Psoas muscle (tissue), 8 donors: ENCODE data around the gene TLR10. TPM values are rescaled to one million over a fixed set of nuclear protein-coding genes. Genes with fewer than 3 reads are reported as not detected.

ENCODE experiments used
- ATAC-seq, 4 donors: fragments of 200-7000 bp; cut with Tn5 transposase; one replicate each; pipeline ENCODE4 v1.9.1; 2020; ENCODE audit warnings: moderate library complexity in 3 of 4, mild to moderate bottlenecking in 2 of 4
- DNase-seq, 2 donors: peaks; one replicate each; pipeline ENCODE4 v3.0.0-alpha.2; 2020
- H3K27ac ChIP-seq: fragments of 200-600 bp; one replicate; pipeline ENCODE4 v1.8.0; 2022
- H3K27me3 ChIP-seq, 3 donors: fragments of 200-600 bp in 1 of 3; one replicate each; pipeline versions ENCODE4 v1.6.1 to v1.8.0; 2013 to 2022; ENCODE audit warnings: low read length in 2 of 3, mild to moderate bottlenecking in 2 of 3, moderate library complexity in 1 of 3; ENCODE audit not compliant: insufficient read depth in 3 of 3
- H3K36me3 ChIP-seq, 2 donors: fragments of 200-600 bp in 1 of 2; one replicate each; pipeline versions ENCODE4 v1.6.1 to v1.8.0; 2013 to 2022; ENCODE audit warnings: low read depth in 1 of 2, mild to moderate bottlenecking in 1 of 2, moderate library complexity in 1 of 2; ENCODE audit not compliant: insufficient read depth in 1 of 2
- H3K4me1 ChIP-seq: fragments of 200-600 bp; one replicate; pipeline ENCODE4 v1.8.0; 2022
- H3K4me3 ChIP-seq: fragments of 200-600 bp; one replicate; pipeline ENCODE4 v1.8.0; 2022; ENCODE audit warnings: mild to moderate bottlenecking
- H3K9me3 ChIP-seq: fragments of 200-600 bp; one replicate; pipeline ENCODE4 v1.8.0; 2022
- CTCF ChIP-seq: fragments of 200-600 bp; IDR thresholded peaks from one replicate; pipeline ENCODE4 v1.8.0; 2022; ENCODE audit warnings: antibody characterized with exemption
- WGBS, 3 donors: extraction: QIAGEN DNeasy Blood & Tissue Kit; methylation state at CpG; one replicate each; pipeline versions ENCODE4 v1.1.6 to v1.1.7; 2013; 5-methylcytosine and 5-hydroxymethylcytosine counted together
- intact Hi-C, 2 donors: fragments of 100-400 bp; cut with DNase I; formaldehyde crosslinking; loops; one replicate each; pipeline versions ENCODE4 v1.11.0 to v1.14.2; 2022
- polyA plus RNA-seq, 3 donors: library from polyadenylated mRNA; stranded (reverse); fragments of 200-250 nt; gene quantifications; one replicate each; pipeline ENCODE4 v1.2.3, GENCODE V29; 2013
- total RNA-seq, 4 donors: library from RNA; stranded (reverse); fragmentation: NEBNext Ultra II Directional in 2 of 4; extraction: Animal tissue kit (Norgen Biotek cat#: 25700) in 2 of 4; gene quantifications; one replicate each; pipeline versions ENCODE4 v1.2.1 to v1.2.4, GENCODE V29; 2021 to 2023
- donor health status: healthy with polysubstance abuse.
- donor health status: DM: no; HTN: no; CAD: no; lungs with moderate emphysema.
- donor health status: Bipolar disorder and iron deficiency.
- donor health status: healthy.
- donor health status: DM: yes; HTN: yes; CAD: no.
- donor health status: DM: no; HTN: no; CAD: no.
- donor health status: DM: no; HTN: no; CAD: no.
- donor health status: DM: yes; HTN: yes; CAD: no.

The TLR10 gene
- total and polyA plus RNA-seq, 7 donors: 0.01 to 0.17 (median 0.11) TPM; not detected in 2

DNA sequence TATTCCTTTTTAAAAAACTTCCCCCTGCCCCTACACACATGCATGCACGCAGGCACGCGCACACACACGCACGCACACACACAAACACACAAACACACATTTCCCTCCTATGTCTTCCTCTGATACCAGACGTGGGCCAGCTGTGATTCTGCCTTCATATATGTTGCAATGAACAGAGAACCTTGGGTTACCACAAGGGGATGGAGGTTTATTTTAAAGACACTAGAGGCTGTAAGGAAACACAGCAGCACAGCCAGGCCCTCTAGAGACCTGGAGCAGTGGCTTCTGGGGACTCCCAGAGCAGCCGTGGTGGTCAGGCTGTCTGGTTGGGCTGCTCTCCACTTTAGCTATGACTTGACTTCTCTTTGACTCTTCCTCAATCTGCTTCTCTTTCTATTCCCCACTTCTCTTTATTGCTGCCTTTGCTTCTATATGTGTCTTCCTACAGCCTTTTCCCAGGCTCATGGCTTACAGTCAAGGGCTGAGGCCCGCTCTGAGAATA, 3.2 kb upstream of the TLR10 start:
- no peak for DNase-seq
- WGBS, 3 donors: 82 to 90% (median 85%) methylated on average over 8 of the region's 8 CpGs
- no peaks in the 10 kb centered on the region for H3K9me3 ChIP-seq
- intact Hi-C loops: no loop called here
- no peak for ATAC-seq
- H3K36me3 ChIP-seq: no peaks in the 10 kb centered on the region
- H3K4me3 ChIP-seq: no peak overlapping the region
- H3K4me1 ChIP-seq: no peaks in the 10 kb centered on the region
- no peaks in the 10 kb centered on the region for H3K27me3 ChIP-seq
- H3K27ac ChIP-seq: no peak overlapping the region
- TF ChIP-seq CTCF: no peak

- Histone ChIP-seq H3K4me1 (no peaks in the 10 kb centered on the region), H3K9me3 (no peaks in the 10 kb centered on the region), H3K27me3 (no peaks in the 10 kb centered on the region), H3K36me3 (no peaks in the 10 kb centered on the region), H3K27ac (no peak overlapping the region), H3K4me3 (no peak overlapping the region)
- ATAC-seq (no peak), DNase-seq (no peak)
- WGBS, 3 donors: 50 to 56% (median 51%) methylated on average over 6 of the region's 6 CpGs
- no peak for TF ChIP-seq CTCF
- intact Hi-C loops: no loop called here
These were observed 2.4 kb upstream of the TLR10 start for GRCh38 chr4:38785041-38785790.

GRCh38 chr4:38784141-38784540, 1.4 kb upstream of the TLR10 start:
- H3K4me1 ChIP-seq: no peaks in the 10 kb centered on the region
- no peaks in the 10 kb centered on the region for H3K9me3 ChIP-seq
- no peaks in the 10 kb centered on the region for H3K27me3 ChIP-seq
- TF ChIP-seq CTCF: no peak
- 92 to 95% (median 93%) methylated on average over 4 of the region's 4 CpGs for WGBS, 3 donors
- no peaks in the 10 kb centered on the region for H3K36me3 ChIP-seq
- H3K4me3 ChIP-seq: no peak overlapping the region
- intact Hi-C loops: loop anchor here in 1 of 2 donors (5.0 kb wide), 1 partner anchor 722 kb away; no protein-coding TSS in a partner anchor
- H3K27ac ChIP-seq: no peak overlapping the region
- DNase-seq: no peak
- no peak for ATAC-seq

DNA sequence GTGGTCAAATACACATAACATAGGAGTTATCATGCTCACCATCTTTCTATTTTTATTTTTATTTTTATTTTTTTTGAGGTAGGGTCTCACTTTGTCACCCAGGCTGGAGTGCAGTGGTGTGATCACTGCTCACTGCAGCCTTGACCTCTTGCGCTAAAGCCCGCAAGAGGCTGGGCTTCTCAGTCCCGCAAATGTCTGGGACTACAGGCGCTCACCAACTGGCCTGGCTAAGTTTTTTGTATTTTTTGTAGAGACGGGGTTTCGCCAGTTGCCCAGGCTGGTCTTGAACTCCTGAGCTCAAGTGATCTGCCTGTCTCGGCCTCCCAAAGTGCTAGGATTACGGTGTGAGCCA, 295 bp upstream of the TLR10 start:
- ATAC-seq: peak in 1 of 4 donors; percentile 13
- 88 to 89% (median 88%) methylated on average over 8 of the region's 8 CpGs for WGBS, 3 donors
- Histone ChIP-seq H3K27me3 (no peaks in the 10 kb centered on the region), H3K27ac (no peak overlapping the region), H3K36me3 (no peaks in the 10 kb centered on the region), H3K9me3 (no peaks in the 10 kb centered on the region), H3K4me3 (no peak overlapping the region), H3K4me1 (no peaks in the 10 kb centered on the region)
- intact Hi-C loops: loop anchor here in 1 of 2 donors (5.0 kb wide), 1 partner anchor 721 kb away; no protein-coding TSS in a partner anchor
- TF ChIP-seq CTCF: no peak
- DNase-seq: no peak
